ENCODE results near the gene MYRIP.

GRCh38 chr3:40162616-40163015 is 353.2 kb downstream of the MYRIP start:
- TF ChIP-seq POLR2A (IDR thresholded peaks at IDR 0.05): no peak
- TF ChIP-seq CTCF (IDR thresholded peaks at IDR 0.05): no peak

All from uterus (tissue), 2 donors.